ENCODE measurements around the gene COX8A.

GRCh38 chr11:64015935-64016845 is 41.8 kb downstream of the COX8A start:
- TF ChIP-seq, protein P1, sequence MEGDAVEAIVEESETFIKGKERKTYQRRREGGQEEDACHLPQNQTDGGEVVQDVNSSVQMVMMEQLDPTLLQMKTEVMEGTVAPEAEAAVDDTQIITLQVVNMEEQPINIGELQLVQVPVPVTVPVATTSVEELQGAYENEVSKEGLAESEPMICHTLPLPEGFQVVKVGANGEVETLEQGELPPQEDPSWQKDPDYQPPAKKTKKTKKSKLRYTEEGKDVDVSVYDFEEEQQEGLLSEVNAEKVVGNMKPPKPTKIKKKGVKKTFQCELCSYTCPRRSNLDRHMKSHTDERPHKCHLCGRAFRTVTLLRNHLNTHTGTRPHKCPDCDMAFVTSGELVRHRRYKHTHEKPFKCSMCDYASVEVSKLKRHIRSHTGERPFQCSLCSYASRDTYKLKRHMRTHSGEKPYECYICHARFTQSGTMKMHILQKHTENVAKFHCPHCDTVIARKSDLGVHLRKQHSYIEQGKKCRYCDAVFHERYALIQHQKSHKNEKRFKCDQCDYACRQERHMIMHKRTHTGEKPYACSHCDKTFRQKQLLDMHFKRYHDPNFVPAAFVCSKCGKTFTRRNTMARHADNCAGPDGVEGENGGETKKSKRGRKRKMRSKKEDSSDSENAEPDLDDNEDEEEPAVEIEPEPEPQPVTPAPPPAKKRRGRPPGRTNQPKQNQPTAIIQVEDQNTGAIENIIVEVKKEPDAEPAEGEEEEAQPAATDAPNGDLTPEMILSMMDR (IDR thresholded peaks at IDR 0.05) = no peak
- TF ChIP-seq EP300 (IDR thresholded peaks at IDR 0.05) (no peak), POLR2A (IDR thresholded peaks at IDR 0.05) (no peak), POLR2AphosphoS5 (IDR thresholded peaks at IDR 0.05) (no peak)

Measured in gastroesophageal sphincter (tissue), 3 donors.